Astrocyte (in vitro differentiated cells and primary cell): ENCODE data around the gene REP15.
"Not testable (repeated sequence)": the region's sequence is repeated elsewhere in the genome, so short reads cannot be mapped to it uniquely, and the experiment has no call there.

Experiments
- CTCF ChIP-seq: IDR thresholded peaks from 2 replicates; pipeline ENCODE4 v1.5.1; 2011; ENCODE audit warnings: low read depth, mild to moderate bottlenecking, inconsistent platforms, low read length, moderate library complexity; ENCODE audit not compliant: insufficient read depth
- EZH2 ChIP-seq: IDR thresholded peaks from 2 replicates; pipeline ENCODE4 v1.6.1; 2012; ENCODE audit warnings: mild to moderate bottlenecking, low read length, inconsistent platforms; ENCODE audit not compliant: insufficient read depth

DNA sequence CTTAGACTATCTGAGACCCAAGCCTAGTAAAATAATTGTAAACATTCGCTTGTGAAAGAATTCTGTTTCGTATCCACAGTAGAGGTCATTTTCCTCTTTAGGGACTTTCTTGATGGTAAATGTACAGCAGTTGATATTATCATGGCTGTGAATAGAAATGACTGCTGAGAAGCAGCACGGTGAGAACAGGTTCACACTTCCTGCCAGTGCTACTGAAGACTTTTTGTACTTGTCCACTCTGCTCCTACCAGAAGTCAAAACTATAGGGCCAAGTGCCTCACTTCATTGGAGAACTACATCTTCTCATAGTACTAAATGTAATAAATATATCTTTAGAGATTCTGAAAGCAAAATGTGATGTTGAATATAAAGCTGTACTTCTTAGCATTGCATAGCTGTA lies 40.8 kb upstream of the REP15 start:
- TF ChIP-seq EZH2, CTCF: not testable (repeated sequence)
